HEK293 (cell line): ENCODE measurements around the gene SLC18A3.

Experiments used
- CTCF ChIA-PET: fragments of 350-600 bp; formaldehyde crosslinking; extraction: SDS; loops from one replicate; lab custom pipeline; 2021; ENCODE audit warnings: antibody characterized with exemption; lab: Yijun Ruan, JAX
- POLR2A ChIA-PET: fragments of 300-600 bp; formaldehyde crosslinking; extraction: SDS; loops from one replicate; lab custom pipeline; 2020; ENCODE audit warnings: antibody characterized with exemption, inconsistent platforms; lab: Yijun Ruan, JAX
- H3K27ac ChIP-seq: fragments of 200-500 bp; sonication (Bioruptor generic); 2 replicates; pipeline ENCODE4 v1.5.1; 2014; ENCODE audit warnings: low read depth, low read length, control low read depth, inconsistent platforms; ENCODE audit errors: extremely low read depth
- H3K36me3 ChIP-seq, 2 experiments: fragments of 200-500 bp in 1 of 2; sonication (Bioruptor generic) in 1 of 2; 1 replicate in 1 of 2; 2 replicates in 1 of 2; pipeline ENCODE4 v1.5.1; 2014 to 2017; ENCODE audit warnings: inconsistent platforms in 2 of 2, low read length in 2 of 2; ENCODE audit not compliant: control insufficient read depth in 2 of 2, insufficient read depth in 1 of 2
- H3K4me1 ChIP-seq: fragments of 200-500 bp; sonication (Bioruptor generic); 2 replicates; pipeline ENCODE4 v1.5.1; 2014; ENCODE audit warnings: mild to moderate bottlenecking, low read length, inconsistent platforms; ENCODE audit not compliant: control insufficient read depth, insufficient read depth
- H3K4me3 ChIP-seq: 2 replicates; pipeline ENCODE4 v1.5.1; 2011; ENCODE audit warnings: low read depth, mild to moderate bottlenecking, control low read depth, low read length, moderate library complexity
- H3K9me3 ChIP-seq: fragments of 200-500 bp; sonication (Bioruptor generic); 2 replicates; pipeline ENCODE4 v1.5.1; 2014; ENCODE audit warnings: low read depth, low read length, inconsistent platforms; ENCODE audit not compliant: control insufficient read depth, insufficient read depth
- GLI4 ChIP-seq: fragments of 450-650 bp; formaldehyde crosslinking; IDR thresholded peaks from 2 replicates; pipeline ENCODE4 v1.5.1; 2016; ENCODE audit warnings: missing biosample characterization, missing genetic modification characterization
- HOXC10 ChIP-seq: sonication (generic); formaldehyde crosslinking; IDR thresholded peaks from 2 replicates; pipeline ENCODE4 v1.8.1; 2023; ENCODE audit warnings: mild to moderate bottlenecking, missing genetic modification reagents
- KLF8 ChIP-seq: fragments of 450-650 bp; formaldehyde crosslinking; IDR thresholded peaks from 2 replicates; pipeline ENCODE4 v1.5.1; 2016; ENCODE audit warnings: missing biosample characterization, missing genetic modification characterization
- SP2 ChIP-seq: fragments of 450-650 bp; formaldehyde crosslinking; IDR thresholded peaks from 2 replicates; pipeline ENCODE4 v1.5.1; 2016; ENCODE audit warnings: missing biosample characterization, missing genetic modification characterization
- ZBTB10 ChIP-seq: fragments of 450-650 bp; formaldehyde crosslinking; IDR thresholded peaks from 2 replicates; pipeline ENCODE4 v1.5.1; 2016; ENCODE audit warnings: missing biosample characterization, missing genetic modification characterization
- ZFHX2 ChIP-seq: fragments of 450-650 bp; formaldehyde crosslinking; conservative IDR thresholded peaks from 2 replicates; pipeline ENCODE4 v1.5.1; 2016; ENCODE audit warnings: missing biosample characterization, missing genetic modification characterization
- ZIC2 ChIP-seq: fragments of 450-650 bp; formaldehyde crosslinking; IDR thresholded peaks from 2 replicates; pipeline ENCODE4 v1.5.1; 2016; ENCODE audit warnings: missing biosample characterization, missing genetic modification characterization
- ZNF121 ChIP-seq: fragments of 450-650 bp; formaldehyde crosslinking; IDR thresholded peaks from 2 replicates; pipeline ENCODE4 v1.5.1; 2016; ENCODE audit warnings: missing biosample characterization, missing genetic modification characterization
- ZNF175 ChIP-seq: fragments of 450-650 bp; formaldehyde crosslinking; IDR thresholded peaks from 2 replicates; pipeline ENCODE4 v1.5.1; 2016; ENCODE audit warnings: missing biosample characterization, missing genetic modification characterization
- ZNF239 ChIP-seq: fragments of 450-650 bp; formaldehyde crosslinking; IDR thresholded peaks from 2 replicates; pipeline ENCODE4 v1.5.1; 2016; ENCODE audit warnings: missing biosample characterization, missing genetic modification characterization
- ZNF280C ChIP-seq: fragments of 450-650 bp; formaldehyde crosslinking; IDR thresholded peaks from 2 replicates; pipeline ENCODE4 v1.5.1; 2016; ENCODE audit warnings: missing biosample characterization, missing genetic modification characterization
- ZNF311 ChIP-seq: fragments of 450-650 bp; formaldehyde crosslinking; IDR thresholded peaks from 2 replicates; pipeline ENCODE4 v1.5.1; 2017; ENCODE audit warnings: missing biosample characterization, missing genetic modification characterization, borderline replicate concordance
- ZNF48 ChIP-seq: fragments of 450-650 bp; formaldehyde crosslinking; IDR thresholded peaks from 2 replicates; pipeline ENCODE4 v1.5.1; 2016; ENCODE audit warnings: missing biosample characterization, missing genetic modification characterization
- ZNF600 ChIP-seq: fragments of 450-650 bp; formaldehyde crosslinking; IDR thresholded peaks from 2 replicates; pipeline ENCODE4 v1.5.1; 2016; ENCODE audit warnings: missing biosample characterization, missing genetic modification characterization
- ZNF660 ChIP-seq: fragments of 450-650 bp; IDR thresholded peaks from 2 replicates; pipeline ENCODE4 v1.5.1; 2018; ENCODE audit warnings: missing biosample characterization, mild to moderate bottlenecking, missing genetic modification characterization
- ZNF677 ChIP-seq: fragments of 450-650 bp; IDR thresholded peaks from 2 replicates; pipeline ENCODE4 v1.5.0; 2018; ENCODE audit warnings: missing biosample characterization, mild to moderate bottlenecking, missing genetic modification characterization, moderate library complexity
- ZNF777 ChIP-seq: fragments of 450-650 bp; formaldehyde crosslinking; IDR thresholded peaks from 2 replicates; pipeline ENCODE4 v1.5.1; 2017; ENCODE audit warnings: missing biosample characterization, missing genetic modification characterization, borderline replicate concordance
- ZNF843 ChIP-seq: fragments of 450-650 bp; formaldehyde crosslinking; IDR thresholded peaks from 2 replicates; pipeline ENCODE4 v1.5.1; 2016; ENCODE audit warnings: missing biosample characterization, missing genetic modification characterization

Gene SLC18A3

GRCh38 chr10:49601857-49602256 is 8.3 kb upstream of the SLC18A3 start:
- H3K36me3 ChIP-seq = no peaks in the 10 kb centered on the region
- no peak overlapping the region for H3K4me3 ChIP-seq
- ChIA-PET CTCF (interaction anchor here (0.6 to 2.1 kb wide), 2 partner anchors 9 to 83 kb away, joined by 3 to 8 read pairs; no protein-coding TSS in a partner anchor), POLR2A (no interaction called here)
- TF ChIP-seq ZNF48 (tag by site-specific recombination) (no peak), ZNF843 (no peak), ZNF175 (tag by site-specific recombination) (no peak), ZNF280C (tag by site-specific recombination) (no peak), ZNF677 (tag by site-specific recombination) (no peak), ZNF600 (tag by site-specific recombination) (no peak), ZIC2 (tag by site-specific recombination) (no peak), ZNF121 (tag by site-specific recombination) (no peak), ZFHX2 (no peak), GLI4 (tag by site-specific recombination) (no peak), ZNF311 (tag by site-specific recombination) (no peak), ZNF660 (tag by site-specific recombination) (no peak), SP2 (no peak), KLF8 (tag by site-specific recombination) (no peak), ZNF777 (no peak)
- H3K4me1 ChIP-seq = no peaks in the 10 kb centered on the region
- no peak overlapping the region for H3K27ac ChIP-seq
- H3K9me3 ChIP-seq = no peaks in the 10 kb centered on the region

- POLR2A ChIA-PET = interaction anchor here (0.7 kb wide), 1 partner anchor 594 kb away, joined by 3 read pairs; no protein-coding TSS in a partner anchor
- no peaks in the 10 kb centered on the region for H3K36me3 ChIP-seq
- no peak overlapping the region for H3K27ac ChIP-seq
- H3K4me1 ChIP-seq = no peaks in the 10 kb centered on the region
- no peaks in the 10 kb centered on the region for H3K9me3 ChIP-seq
- no peak overlapping the region for H3K4me3 ChIP-seq
- TF ChIP-seq GLI4 (tag by site-specific recombination) = no peak
- TF ChIP-seq HOXC10 (CRISPR knock-in tag) = no peak
- TF ChIP-seq ZBTB10 (tag by site-specific recombination) = no peak
- no peak for TF ChIP-seq ZNF239 (tag by site-specific recombination)
- CTCF ChIA-PET = interaction anchor here (2.1 kb wide), 1 partner anchor 10 kb away, joined by 8 read pairs; no protein-coding TSS in a partner anchor
Measured at GRCh38 chr10:49602380-49603023, 7.6 kb upstream of the SLC18A3 start.
